Caco-2 (cell line): ENCODE measurements around the gene PPIC. TPM values are rescaled to one million over a fixed set of nuclear protein-coding genes. Genes with fewer than 3 reads are reported as not detected.

ENCODE experiments used
- BruUV-seq: library from RNA; stranded (reverse); fragments of 400-500 nt; replicated peaks from 2 replicates; lab custom pipeline; 2021; lab: Mats Ljungman, UMichigan
- CTCF ChIA-PET: fragments of 300-600 bp; sonication (Branson Sonifier 250); formaldehyde crosslinking; loops from one replicate; lab custom pipeline; 2022; ENCODE audit warnings: antibody characterized with exemption; lab: Charles Lee
- POLR2A ChIA-PET: fragments of 300-600 bp; sonication (Branson Sonifier 250); formaldehyde crosslinking; loops from one replicate; lab custom pipeline; 2022; ENCODE audit warnings: antibody characterized with exemption; lab: Charles Lee
- DNase-seq, 2 experiments: peaks; one replicate each; pipeline versions ENCODE4 v3.0.0 to v3.0.0-alpha.2; 2020 to 2022
- H3K27me3 ChIP-seq: replicated peaks from 2 replicates; pipeline ENCODE4 v1.6.0; 2011; ENCODE audit warnings: low read length; ENCODE audit not compliant: control insufficient read depth, insufficient read depth
- H3K36me3 ChIP-seq: 2 replicates; pipeline ENCODE4 v1.5.1; 2011; ENCODE audit warnings: low read length; ENCODE audit not compliant: control insufficient read depth, insufficient read depth
- H3K4me1 ChIP-seq: fragments of 250-450 bp; sonication (Bioruptor Pico); 2 replicates; pipeline ENCODE4 v1.5.1; 2020; ENCODE audit warnings: mild to moderate bottlenecking
- H3K4me3 ChIP-seq: 2 replicates; pipeline ENCODE4 v1.5.1; 2011; ENCODE audit warnings: low read depth, mild to moderate bottlenecking, control low read depth, low read length
- H3K9me3 ChIP-seq: fragments of 250-450 bp; sonication (Bioruptor Pico); 2 replicates; pipeline ENCODE4 v1.5.1; 2020; ENCODE audit warnings: mild to moderate bottlenecking, moderate library complexity
- H3K27ac Mint-ChIP-seq: one replicate; pipeline ENCODE4 v1.8.0; 2022; ENCODE audit warnings: mixed read lengths; ENCODE audit not compliant: unreplicated experiment
- H3K27me3 Mint-ChIP-seq: one replicate; pipeline ENCODE4 v1.8.0; 2022; ENCODE audit warnings: mixed read lengths; ENCODE audit not compliant: insufficient read depth, unreplicated experiment
- H3K36me3 Mint-ChIP-seq: one replicate; pipeline ENCODE4 v1.8.0; 2022; ENCODE audit warnings: mild to moderate bottlenecking, mixed read lengths; ENCODE audit not compliant: insufficient read depth, unreplicated experiment
- H3K4me1 Mint-ChIP-seq: one replicate; pipeline ENCODE4 v1.8.0; 2022; ENCODE audit warnings: low read depth, mixed read lengths; ENCODE audit not compliant: unreplicated experiment
- H3K4me3 Mint-ChIP-seq: one replicate; pipeline ENCODE4 v1.8.0; 2022; ENCODE audit warnings: mild to moderate bottlenecking, moderate library complexity, mixed read lengths; ENCODE audit not compliant: unreplicated experiment
- H3K9me3 Mint-ChIP-seq: one replicate; pipeline ENCODE4 v1.8.0; 2022; ENCODE audit warnings: mixed read lengths; ENCODE audit not compliant: unreplicated experiment
- intact Hi-C: fragments of 100-400 bp; cut with micrococcal nuclease; formaldehyde crosslinking; loops from one replicate; pipeline ENCODE4 v1.10.0; 2022; ENCODE audit not compliant: unreplicated experiment
- total RNA-seq: library from RNA; stranded (reverse); gene quantifications from 2 replicates; pipeline ENCODE4 v1.2.3, GENCODE V29; 2022
- TF ChIP-seq, protein P1 (sequence below), 2 experiments: fragments of 200-600 bp in 1 of 2; IDR thresholded peaks; 1 replicate in 1 of 2; 2 replicates in 1 of 2; pipeline versions ENCODE4 v1.5.1 to v1.8.0; 2011 to 2022; ENCODE audit warnings: antibody characterized with exemption in 1 of 2, control low read depth in 1 of 2, inconsistent platforms in 1 of 2, low read depth in 1 of 2, low read length in 1 of 2, mild to moderate bottlenecking in 1 of 2, moderate library complexity in 1 of 2; ENCODE audit not compliant: insufficient read depth in 1 of 2, severe bottlenecking in 1 of 2, unreplicated experiment in 1 of 2

PPIC gene
- total RNA-seq, 1 experiment from 2014 or later: 50.6 TPM

DNA sequence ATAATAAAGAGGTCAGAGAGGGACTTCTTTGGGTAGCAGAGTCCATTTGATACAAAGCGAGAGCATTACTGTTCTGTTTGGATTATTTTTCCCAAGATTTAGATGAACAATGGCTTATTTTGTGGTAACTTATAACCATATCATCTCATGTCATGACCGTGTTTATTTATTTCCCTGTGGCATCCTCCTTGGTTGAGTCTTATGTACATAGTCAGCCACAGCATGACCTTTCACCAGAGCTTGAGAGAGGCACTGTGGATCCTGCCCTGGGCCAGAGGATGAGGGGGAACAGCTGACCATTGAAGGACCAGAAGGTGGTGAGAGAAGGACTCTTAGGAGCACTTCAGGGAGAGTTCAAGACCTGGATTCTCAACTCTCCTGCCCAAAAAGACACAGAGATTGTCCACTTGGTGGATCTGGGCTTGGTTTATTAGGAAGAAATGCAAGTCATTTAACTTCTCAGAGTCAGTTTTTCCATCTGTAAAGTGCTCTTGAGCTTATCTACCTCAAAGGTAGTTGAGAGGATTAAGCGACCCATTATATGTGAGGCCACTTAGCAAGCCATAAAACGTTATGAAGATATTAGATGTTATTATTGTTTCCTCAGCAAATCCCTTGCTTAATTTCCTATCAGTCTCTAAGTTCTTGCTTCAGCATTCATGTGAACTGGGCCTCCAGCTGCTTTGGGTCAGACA, 51.4 kb downstream of the PPIC start:
- no peaks in the 10 kb centered on the region for H3K9me3 Mint-ChIP-seq
- no peaks in the 10 kb centered on the region for H3K9me3 ChIP-seq
- H3K36me3 ChIP-seq: no peaks in the 10 kb centered on the region
- no peak overlapping the region for H3K4me3 ChIP-seq
- CTCF ChIA-PET: no interaction called here
- no peak for DNase-seq
- no peak overlapping the region for H3K27ac Mint-ChIP-seq
- H3K36me3 Mint-ChIP-seq: no peaks in the 10 kb centered on the region
- H3K4me1 Mint-ChIP-seq: peaks cover 6% of the 10 kb centered on the region
- POLR2A ChIA-PET: no interaction called here
- intact Hi-C loops: no loop called here
- no TSS peak for BruUV-seq
- H3K27me3 ChIP-seq: no peaks in the 10 kb centered on the region
- H3K4me1 ChIP-seq: no peaks in the 10 kb centered on the region
- no peak overlapping the region for H3K4me3 Mint-ChIP-seq
- H3K27me3 Mint-ChIP-seq: no peaks in the 10 kb centered on the region
- TF ChIP-seq, protein P1, sequence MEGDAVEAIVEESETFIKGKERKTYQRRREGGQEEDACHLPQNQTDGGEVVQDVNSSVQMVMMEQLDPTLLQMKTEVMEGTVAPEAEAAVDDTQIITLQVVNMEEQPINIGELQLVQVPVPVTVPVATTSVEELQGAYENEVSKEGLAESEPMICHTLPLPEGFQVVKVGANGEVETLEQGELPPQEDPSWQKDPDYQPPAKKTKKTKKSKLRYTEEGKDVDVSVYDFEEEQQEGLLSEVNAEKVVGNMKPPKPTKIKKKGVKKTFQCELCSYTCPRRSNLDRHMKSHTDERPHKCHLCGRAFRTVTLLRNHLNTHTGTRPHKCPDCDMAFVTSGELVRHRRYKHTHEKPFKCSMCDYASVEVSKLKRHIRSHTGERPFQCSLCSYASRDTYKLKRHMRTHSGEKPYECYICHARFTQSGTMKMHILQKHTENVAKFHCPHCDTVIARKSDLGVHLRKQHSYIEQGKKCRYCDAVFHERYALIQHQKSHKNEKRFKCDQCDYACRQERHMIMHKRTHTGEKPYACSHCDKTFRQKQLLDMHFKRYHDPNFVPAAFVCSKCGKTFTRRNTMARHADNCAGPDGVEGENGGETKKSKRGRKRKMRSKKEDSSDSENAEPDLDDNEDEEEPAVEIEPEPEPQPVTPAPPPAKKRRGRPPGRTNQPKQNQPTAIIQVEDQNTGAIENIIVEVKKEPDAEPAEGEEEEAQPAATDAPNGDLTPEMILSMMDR (IDR thresholded peaks at IDR 0.05; ENCODE audit: insufficient read depth in 1 of 2, low read depth in 1 of 2, low read length in 1 of 2, severe bottlenecking in 1 of 2, unreplicated experiment in 1 of 2): no peak

DNA sequence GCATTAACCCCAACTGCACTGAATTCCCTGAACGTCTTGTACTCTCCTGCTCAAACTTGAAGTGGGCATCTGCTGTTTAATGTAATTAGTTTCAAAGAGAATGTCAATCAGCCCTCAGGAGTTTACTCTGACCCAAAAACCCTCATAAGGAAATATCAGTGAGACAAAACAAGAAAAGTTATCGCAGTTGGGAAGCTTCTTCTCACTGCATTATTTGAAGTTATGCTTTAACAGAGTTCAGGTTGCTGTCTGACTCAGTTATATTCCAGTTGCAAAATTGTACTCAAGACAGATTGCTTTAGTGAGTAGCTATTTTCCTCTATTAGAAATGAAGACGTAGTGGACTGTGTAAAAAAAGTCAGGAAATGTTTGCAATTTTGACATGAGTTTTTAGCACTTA, 52.1 kb downstream of the PPIC start:
- no peaks in the 10 kb centered on the region for H3K9me3 ChIP-seq
- Mint-ChIP-seq H3K4me3 (no peak overlapping the region), H3K4me1 (peaks cover 6% of the 10 kb centered on the region), H3K36me3 (no peaks in the 10 kb centered on the region), H3K27me3 (no peaks in the 10 kb centered on the region), H3K9me3 (no peaks in the 10 kb centered on the region), H3K27ac (no peak overlapping the region)
- H3K4me1 ChIP-seq: no peaks in the 10 kb centered on the region
- POLR2A ChIA-PET: no interaction called here
- BruUV-seq: no TSS peak
- DNase-seq: no peak
- intact Hi-C loops: no loop called here
- H3K27me3 ChIP-seq: no peaks in the 10 kb centered on the region
- H3K36me3 ChIP-seq: no peaks in the 10 kb centered on the region
- H3K4me3 ChIP-seq: no peak overlapping the region
- CTCF ChIA-PET: no interaction called here
- TF ChIP-seq, protein P1 (IDR thresholded peaks at IDR 0.05; ENCODE audit: insufficient read depth in 1 of 2, low read depth in 1 of 2, low read length in 1 of 2, severe bottlenecking in 1 of 2, unreplicated experiment in 1 of 2): no peak

DNA sequence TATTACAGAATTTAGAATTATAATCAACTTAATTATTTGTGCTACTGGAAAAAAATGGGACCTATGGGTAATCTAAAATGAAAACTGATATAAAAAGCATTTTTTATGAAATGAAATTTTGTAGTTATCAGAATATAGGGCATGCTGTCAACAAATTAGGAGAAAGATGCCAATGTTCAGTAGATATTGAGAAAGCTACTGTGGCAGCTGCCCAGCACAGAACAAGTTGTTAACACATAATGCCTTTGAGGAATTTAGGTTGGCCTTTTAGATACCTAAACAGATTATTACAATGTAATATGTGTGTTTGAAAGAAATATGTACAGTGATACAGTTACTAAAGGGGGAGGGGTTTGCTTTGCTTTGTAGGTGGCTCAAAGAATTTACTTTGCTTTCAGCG, 54.1 kb downstream of the PPIC start:
- no peaks in the 10 kb centered on the region for H3K27me3 ChIP-seq
- Mint-ChIP-seq H3K27ac (no peak overlapping the region), H3K9me3 (no peaks in the 10 kb centered on the region), H3K4me1 (peaks cover 6% of the 10 kb centered on the region), H3K36me3 (no peaks in the 10 kb centered on the region), H3K4me3 (no peak overlapping the region), H3K27me3 (no peaks in the 10 kb centered on the region)
- no peak overlapping the region for H3K4me3 ChIP-seq
- intact Hi-C loops: no loop called here
- CTCF ChIA-PET: no interaction called here
- H3K4me1 ChIP-seq: peaks cover 7% of the 10 kb centered on the region; the same call in 1 of the 2 replicates
- POLR2A ChIA-PET: no interaction called here
- TF ChIP-seq, protein P1 (IDR thresholded peaks at IDR 0.05; ENCODE audit: insufficient read depth in 1 of 2, low read depth in 1 of 2, low read length in 1 of 2, severe bottlenecking in 1 of 2, unreplicated experiment in 1 of 2): no peak
- no peak for DNase-seq
- no peaks in the 10 kb centered on the region for H3K36me3 ChIP-seq
- H3K9me3 ChIP-seq: no peaks in the 10 kb centered on the region
- BruUV-seq: no TSS peak
